Subcutaneous adipose tissue (tissue), 4 donors: Measurements from ENCODE around the gene MMP19. TPM values are rescaled to one million over a fixed set of nuclear protein-coding genes. Genes with fewer than 3 reads are reported as not detected.

Experiments used
- CTCF ChIP-seq: fragments of 450-650 bp; IDR thresholded peaks from one replicate; pipeline ENCODE4 v1.5.1; 2016; ENCODE audit warnings: low read depth, mild to moderate bottlenecking, control low read depth, antibody characterized with exemption, moderate library complexity
- total RNA-seq, 4 donors: library from RNA; depleted of rRNA; stranded (reverse); fragments of >200 nt; gene quantifications; one replicate each; pipeline ENCODE4 v1.1.0, GENCODE V29; 2016

MMP19 gene
- total RNA-seq, 4 donors from 2014 or later, result 22.2 to 182 (median 45.7) TPM

- TF ChIP-seq CTCF, result no peak
These were observed 5.0 kb upstream of the MMP19 start for GRCh38 chr12:55847603-55848291.

GRCh38 chr12:55847033-55847432 lies 4.3 kb upstream of the MMP19 start:
- no peak for TF ChIP-seq CTCF

- TF ChIP-seq CTCF, result no peak
These were observed 3.2 kb upstream of the MMP19 start for GRCh38 chr12:55845785-55846496.

- TF ChIP-seq CTCF, result no peak
These were observed 2.6 kb upstream of the MMP19 start for GRCh38 chr12:55845361-55845760.

GRCh38 chr12:55844961-55845360 lies 2.2 kb upstream of the MMP19 start:
- no peak for TF ChIP-seq CTCF

GRCh38 chr12:55843431-55843830 lies 695 bp upstream of the MMP19 start:
- no peak for TF ChIP-seq CTCF

GRCh38 chr12:55840581-55841351 lies 2.0 kb downstream of the MMP19 start:
- no peak for TF ChIP-seq CTCF
